SU-DHL-6 (cell line): ENCODE results near the gene LUZP1.

Experiments
- CTCF ChIP-seq: fragments of 200-600 bp; sonication (generic); IDR thresholded peaks from one replicate; pipeline ENCODE4 v1.5.1; 2017; ENCODE audit warnings: antibody characterized with exemption, mild to moderate bottlenecking, low read length, moderate library complexity; ENCODE audit not compliant: insufficient read depth, poor library complexity, severe bottlenecking
- EZH2phosphoT487 ChIP-seq: fragments of 200-600 bp; sonication (generic), shearing (Covaris generic); conservative IDR thresholded peaks from 2 replicates; pipeline ENCODE4 v1.6.1; 2018; ENCODE audit warnings: mild to moderate bottlenecking, antibody characterized with exemption, low read length, moderate library complexity, mixed read lengths

GRCh38 chr1:23092447-23092846 lies 76.2 kb downstream of the LUZP1 start:
- no peak for TF ChIP-seq CTCF
- no peak for TF ChIP-seq EZH2phosphoT487
